ENCODE data around the gene PCDHGA11. TPM values are rescaled to one million over a fixed set of nuclear protein-coding genes. Genes with fewer than 3 reads are reported as not detected.
"Not testable (repeated sequence)": the region's sequence is repeated elsewhere in the genome, so short reads cannot be mapped to it uniquely, and the experiment has no call there.

Gene PCDHGA11
- total RNA-seq (1 to 10 TPM; 1.2 to 2.6 (median 1.6) TPM), polyA plus RNA-seq (under 1 TPM; 0.23 to 0.99 TPM)

DNA sequence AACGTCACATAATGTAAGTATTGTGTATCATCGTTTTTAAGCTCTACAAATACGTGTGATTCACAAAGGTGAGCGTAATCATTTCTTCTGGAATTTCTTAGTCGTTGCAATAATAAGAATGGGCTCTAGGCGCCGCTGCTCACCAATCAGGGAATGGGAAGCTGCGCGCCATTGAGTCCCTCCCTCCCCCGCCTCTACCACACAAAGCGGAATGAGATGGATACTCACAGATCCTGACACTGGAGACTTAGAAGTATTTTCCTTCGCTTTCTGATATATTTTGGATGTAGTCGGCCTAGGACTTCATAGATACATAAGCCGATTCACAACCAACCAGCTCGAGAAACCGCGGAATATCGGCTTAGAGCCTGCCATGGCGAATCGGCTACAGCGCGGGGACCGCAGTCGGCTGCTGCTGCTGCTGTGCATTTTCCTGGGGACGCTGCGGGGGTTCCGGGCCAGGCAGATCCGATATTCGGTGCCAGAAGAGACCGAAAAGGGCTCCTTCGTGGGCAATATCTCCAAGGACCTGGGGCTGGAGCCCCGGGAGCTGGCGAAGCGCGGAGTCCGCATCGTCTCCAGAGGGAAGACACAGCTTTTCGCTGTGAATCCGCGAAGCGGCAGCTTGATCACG lies at the start of gene PCDHGA11:
TSS of gene PCDHGA11 (plus strand) at position 197 of the 634 bp plus-strand sequence. CDS start at position 374, 177 bp downstream.
- 12% methylated on average over 42 of the region's 42 CpGs for WGBS, 2 donors
- no peaks in the 10 kb centered on the region for H3K27me3 ChIP-seq
- no peak for DNase-seq
- no peaks in the 10 kb centered on the region for H3K4me1 ChIP-seq
- TF ChIP-seq, protein P1, sequence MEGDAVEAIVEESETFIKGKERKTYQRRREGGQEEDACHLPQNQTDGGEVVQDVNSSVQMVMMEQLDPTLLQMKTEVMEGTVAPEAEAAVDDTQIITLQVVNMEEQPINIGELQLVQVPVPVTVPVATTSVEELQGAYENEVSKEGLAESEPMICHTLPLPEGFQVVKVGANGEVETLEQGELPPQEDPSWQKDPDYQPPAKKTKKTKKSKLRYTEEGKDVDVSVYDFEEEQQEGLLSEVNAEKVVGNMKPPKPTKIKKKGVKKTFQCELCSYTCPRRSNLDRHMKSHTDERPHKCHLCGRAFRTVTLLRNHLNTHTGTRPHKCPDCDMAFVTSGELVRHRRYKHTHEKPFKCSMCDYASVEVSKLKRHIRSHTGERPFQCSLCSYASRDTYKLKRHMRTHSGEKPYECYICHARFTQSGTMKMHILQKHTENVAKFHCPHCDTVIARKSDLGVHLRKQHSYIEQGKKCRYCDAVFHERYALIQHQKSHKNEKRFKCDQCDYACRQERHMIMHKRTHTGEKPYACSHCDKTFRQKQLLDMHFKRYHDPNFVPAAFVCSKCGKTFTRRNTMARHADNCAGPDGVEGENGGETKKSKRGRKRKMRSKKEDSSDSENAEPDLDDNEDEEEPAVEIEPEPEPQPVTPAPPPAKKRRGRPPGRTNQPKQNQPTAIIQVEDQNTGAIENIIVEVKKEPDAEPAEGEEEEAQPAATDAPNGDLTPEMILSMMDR (IDR thresholded peaks at IDR 0.05): peak in 1 of 4 donors; percentile 15
- peak in 3 of 4 donors; percentile 38 to 64 (median 61) for ATAC-seq
- intact Hi-C loops (cut with DNase I): loop anchor here in 1 of 3 donors (10.0 kb wide), 1 partner anchor 56 kb away; the partner anchor contains the start of gene PCDHGA5
- H3K4me3 ChIP-seq: peak within 1 kb of the TSS in 1 of 4 donors; percentile 24
- H3K9me3 ChIP-seq: peaks cover 0 to 60% (median 12%) of the 10 kb centered on the region in 4 donors
- H3K36me3 ChIP-seq: no peaks in the 10 kb centered on the region
- no peak within 1 kb of the TSS for H3K27ac ChIP-seq
- no peak for FAIRE-seq

DNA sequence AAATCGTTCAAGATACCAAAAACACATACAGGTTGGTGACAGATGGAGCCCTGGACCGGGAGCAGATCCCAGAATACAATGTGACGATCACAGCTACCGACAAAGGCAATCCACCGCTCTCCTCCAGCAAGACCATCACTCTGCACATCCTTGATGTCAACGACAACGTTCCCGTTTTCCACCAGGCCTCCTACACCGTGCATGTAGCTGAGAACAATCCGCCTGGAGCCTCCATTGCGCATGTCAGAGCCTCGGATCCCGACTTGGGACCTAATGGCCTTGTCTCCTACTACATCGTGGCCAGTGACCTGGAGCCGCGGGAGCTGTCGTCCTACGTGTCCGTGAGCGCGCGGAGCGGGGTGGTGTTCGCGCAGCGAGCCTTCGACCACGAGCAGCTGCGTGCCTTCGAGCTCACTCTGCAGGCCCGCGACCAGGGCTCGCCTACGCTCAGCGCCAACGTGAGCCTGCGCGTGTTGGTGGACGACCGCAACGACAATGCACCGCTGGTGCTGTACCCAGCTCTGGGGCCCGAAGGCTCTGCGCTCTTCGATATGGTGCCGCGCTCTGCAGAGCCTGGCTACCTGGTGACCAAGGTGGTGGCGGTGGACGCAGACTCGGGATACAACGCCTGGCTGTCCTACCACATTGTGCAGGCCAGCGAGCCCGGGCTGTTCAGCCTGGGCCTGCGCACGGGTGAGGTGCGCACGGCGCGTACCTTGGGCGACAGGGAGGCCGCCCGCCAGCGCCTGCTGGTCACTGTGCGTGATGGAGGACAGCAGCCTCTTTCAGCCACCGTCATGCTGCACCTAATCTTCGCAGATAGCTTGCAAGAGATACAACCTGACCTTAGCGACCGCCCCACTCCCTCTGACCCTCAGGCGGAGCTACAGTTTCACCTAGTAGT lies 49.0 kb upstream of the PCDHGA11 start:
- no peaks in the 10 kb centered on the region for H3K4me1 ChIP-seq
- H3K9me3 ChIP-seq: peaks cover 0 to 27% (median 4%) of the 10 kb centered on the region in 4 donors
- H3K4me3 ChIP-seq: no peak overlapping the region
- 24% methylated on average over 67 to 69 of the region's 69 CpGs for WGBS, 2 donors
- DNase-seq: no peak
- no peak overlapping the region for H3K27ac ChIP-seq
- no peak for ATAC-seq
- H3K36me3 ChIP-seq: no peaks in the 10 kb centered on the region
- H3K27me3 ChIP-seq: no peaks in the 10 kb centered on the region
- TF ChIP-seq, protein P1 (IDR thresholded peaks at IDR 0.05): no peak
- intact Hi-C loops (cut with DNase I): no loop called here
- no peak for FAIRE-seq

DNA sequence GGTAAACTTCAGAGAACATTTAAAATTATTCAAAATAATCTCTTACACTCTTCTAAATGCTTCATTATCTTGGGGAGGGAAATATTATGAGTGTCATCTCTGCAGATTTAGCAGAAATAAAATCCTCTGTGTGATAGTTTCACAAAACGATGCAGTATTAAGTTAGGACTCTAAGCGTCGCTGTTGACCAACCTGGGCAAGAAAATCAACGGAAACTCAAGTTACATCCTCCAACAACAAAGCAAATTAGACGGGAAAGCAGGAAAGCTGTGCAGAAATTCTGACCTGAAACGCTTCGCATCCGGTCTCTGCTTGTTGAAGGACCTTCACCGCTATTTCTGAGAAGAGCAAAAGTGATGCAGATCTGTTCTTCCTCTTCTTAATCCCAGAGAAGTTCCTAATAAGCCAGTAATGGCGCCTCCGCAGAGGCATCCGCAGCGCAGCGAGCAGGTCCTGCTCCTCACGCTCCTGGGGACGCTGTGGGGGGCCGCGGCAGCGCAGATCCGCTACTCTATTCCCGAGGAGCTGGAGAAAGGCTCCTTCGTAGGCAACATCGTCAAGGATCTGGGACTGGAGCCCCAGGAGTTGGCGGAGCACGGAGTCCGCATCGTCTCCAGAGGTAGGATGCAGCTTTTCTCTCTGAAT lies 47.1 kb upstream of the PCDHGA11 start, which contains the start of gene PCDHGA6:
TSS of gene PCDHGA6 (plus strand) at position 219 of the 645 bp plus-strand sequence. CDS start at position 412, 193 bp downstream.
- ATAC-seq: peak in 1 of 4 donors; percentile 38
- DNase-seq: no peak

DNA sequence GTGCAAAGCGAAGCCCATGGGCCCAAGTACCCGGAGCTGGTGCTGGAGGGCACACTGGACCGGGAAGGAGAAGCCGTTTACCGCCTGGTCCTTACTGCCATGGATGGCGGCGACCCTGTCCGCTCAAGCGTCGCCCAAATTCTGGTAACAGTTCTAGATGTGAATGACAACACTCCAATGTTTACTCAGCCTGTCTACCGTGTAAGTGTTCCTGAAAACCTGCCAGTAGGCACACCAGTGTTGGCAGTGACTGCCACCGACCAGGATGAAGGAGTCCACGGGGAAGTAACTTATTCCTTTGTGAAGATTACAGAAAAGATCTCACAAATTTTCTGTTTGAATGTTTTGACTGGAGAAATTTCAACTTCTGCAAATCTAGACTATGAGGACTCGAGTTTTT lies 46.2 kb upstream of the PCDHGA11 start:
- no peaks in the 10 kb centered on the region for H3K36me3 ChIP-seq
- peaks cover 0 to 27% (median 2%) of the 10 kb centered on the region in 4 donors for H3K9me3 ChIP-seq
- no peak for ATAC-seq
- WGBS, 2 donors: 45 to 52% methylated on average over 14 of the region's 14 CpGs
- no peaks in the 10 kb centered on the region for H3K27me3 ChIP-seq
- no peak overlapping the region for H3K27ac ChIP-seq
- TF ChIP-seq, protein P1 (IDR thresholded peaks at IDR 0.05): no peak
- intact Hi-C loops (cut with DNase I): no loop called here
- no peak for FAIRE-seq
- no peak for DNase-seq
- no peak overlapping the region for H3K4me3 ChIP-seq
- H3K4me1 ChIP-seq: no peaks in the 10 kb centered on the region

More for the DNA sequence above, 47.1 kb upstream of the PCDHGA11 start, which contains the start of gene PCDHGA6:
- WGBS, 2 donors: 14 to 15% methylated on average over 27 of the region's 27 CpGs
- FAIRE-seq: no peak
- intact Hi-C loops (cut with DNase I): no loop called here
- H3K4me1 ChIP-seq: no peaks in the 10 kb centered on the region
- TF ChIP-seq, protein P1 (IDR thresholded peaks at IDR 0.05): peak in 1 of 4 donors; percentile 7
- no peaks in the 10 kb centered on the region for H3K36me3 ChIP-seq
- H3K9me3 ChIP-seq: peaks cover 0 to 27% (median 2%) of the 10 kb centered on the region in 4 donors
- no peak within 1 kb of the TSS for H3K27ac ChIP-seq
- no peak within 1 kb of the TSS for H3K4me3 ChIP-seq
- no peaks in the 10 kb centered on the region for H3K27me3 ChIP-seq

DNA sequence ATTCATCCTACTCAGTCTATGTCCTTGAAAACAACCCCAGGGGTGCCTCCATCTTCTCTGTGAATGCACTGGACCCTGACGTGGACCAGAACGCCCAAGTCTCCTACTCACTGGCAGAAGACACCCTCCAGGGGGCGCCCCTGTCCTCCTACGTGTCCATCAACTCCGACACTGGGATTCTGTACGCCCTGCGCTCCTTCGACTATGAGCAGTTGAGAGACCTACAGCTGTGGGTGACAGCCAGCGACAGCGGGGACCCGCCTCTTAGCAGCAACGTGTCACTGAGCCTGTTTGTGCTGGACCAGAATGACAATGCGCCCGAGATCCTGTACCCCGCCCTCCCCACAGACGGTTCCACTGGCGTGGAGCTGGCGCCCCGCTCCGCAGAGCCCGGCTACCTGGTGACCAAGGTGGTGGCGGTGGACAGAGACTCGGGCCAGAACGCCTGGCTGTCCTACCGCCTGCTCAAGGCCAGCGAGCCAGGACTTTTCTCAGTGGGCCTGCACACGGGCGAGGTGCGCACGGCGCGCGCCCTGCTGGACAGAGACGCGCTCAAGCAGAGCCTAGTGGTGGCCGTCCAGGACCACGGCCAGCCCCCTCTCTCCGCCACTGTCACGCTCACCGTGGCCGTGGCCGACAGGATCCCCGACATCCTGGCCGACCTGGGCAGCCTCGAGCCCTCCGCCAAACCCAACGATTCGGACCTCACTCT lies 45.3 kb upstream of the PCDHGA11 start:
- H3K27me3 ChIP-seq; H3K36me3 ChIP-seq; intact Hi-C loops (cut with DNase I); ATAC-seq; H3K4me1 ChIP-seq; FAIRE-seq; DNase-seq; H3K4me3 ChIP-seq; H3K27ac ChIP-seq: not testable (repeated sequence)
- 25 to 41% methylated on average over 24 to 42 of the region's 48 CpGs for WGBS, 2 donors
- H3K9me3 ChIP-seq: peaks cover 0 to 26% (median 2%) of the 10 kb centered on the region in 4 donors
